Activated gamma-delta T cell treated with anti-CD3 and anti-CD28 coated beads, Interleukin-2, amount 50 U/mL, for 16 hours (primary cell): ENCODE measurements around the gene MYMX.
"Not testable (repeated sequence)": the region's sequence is repeated elsewhere in the genome, so short reads cannot be mapped to it uniquely, and the experiment has no call there.

Experiments used
- DNase-seq: peaks from one replicate; pipeline ENCODE4 v3.0.0-alpha.2; 2020; ENCODE audit warnings: low read depth

MYMX gene

DNA sequence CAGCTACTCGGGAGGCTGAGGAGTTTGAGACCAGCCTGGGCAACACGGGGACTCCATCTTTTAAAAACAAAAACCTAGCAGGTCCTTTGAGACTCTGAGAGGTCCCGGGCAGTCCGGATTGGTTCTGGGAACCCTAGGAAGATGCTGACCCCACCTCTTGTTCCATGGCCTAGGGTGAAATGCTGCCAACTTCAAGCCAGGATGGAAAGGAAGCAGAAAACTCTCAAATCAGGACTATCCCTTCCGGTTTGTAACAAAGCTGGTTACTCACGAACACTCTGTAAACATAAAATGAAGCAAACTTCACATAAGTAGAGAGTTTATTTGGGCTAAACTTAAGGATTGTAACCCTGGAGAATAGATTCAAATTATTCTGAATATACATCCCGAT, 30.1 kb upstream of the MYMX start:
- no peak for DNase-seq

DNA sequence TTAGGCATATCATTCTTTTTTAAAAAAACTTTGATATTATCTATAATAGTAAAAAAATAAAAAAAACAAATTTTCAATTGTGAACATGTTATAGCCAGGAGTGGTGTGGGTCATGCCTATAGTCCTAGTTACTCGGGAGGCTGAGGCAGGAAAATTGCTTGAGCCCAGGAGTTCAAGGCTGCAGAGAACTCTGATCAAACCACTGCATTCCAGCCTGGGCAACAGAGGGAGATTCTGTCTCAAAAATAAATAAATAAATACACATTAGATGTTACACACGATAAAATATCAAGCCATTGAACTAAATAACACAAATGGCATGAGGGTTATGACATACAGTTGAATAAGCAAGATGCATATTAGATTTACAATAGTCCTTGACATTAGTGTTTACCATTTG, 27.9 kb upstream of the MYMX start:
- DNase-seq, result no peak

DNA sequence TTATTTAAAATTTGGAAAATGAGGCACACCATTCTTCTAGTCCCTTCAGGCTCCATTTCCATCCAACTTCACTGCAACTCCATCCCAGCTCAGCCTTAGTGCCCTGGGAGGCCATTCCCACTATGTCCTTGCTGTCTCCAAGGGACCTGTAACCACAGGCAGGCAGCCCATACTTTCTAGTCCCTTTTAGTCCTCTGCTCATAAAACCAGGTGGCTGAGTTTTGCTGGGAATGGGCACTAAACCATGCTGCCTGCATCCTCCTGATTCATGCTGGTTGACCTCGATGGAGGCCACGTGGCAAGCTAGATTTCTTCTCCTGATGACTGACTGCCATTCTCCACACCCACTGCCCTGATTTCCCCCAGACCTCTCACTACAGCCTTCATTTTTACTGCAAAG, 27.5 kb upstream of the MYMX start:
- no peak for DNase-seq

DNA sequence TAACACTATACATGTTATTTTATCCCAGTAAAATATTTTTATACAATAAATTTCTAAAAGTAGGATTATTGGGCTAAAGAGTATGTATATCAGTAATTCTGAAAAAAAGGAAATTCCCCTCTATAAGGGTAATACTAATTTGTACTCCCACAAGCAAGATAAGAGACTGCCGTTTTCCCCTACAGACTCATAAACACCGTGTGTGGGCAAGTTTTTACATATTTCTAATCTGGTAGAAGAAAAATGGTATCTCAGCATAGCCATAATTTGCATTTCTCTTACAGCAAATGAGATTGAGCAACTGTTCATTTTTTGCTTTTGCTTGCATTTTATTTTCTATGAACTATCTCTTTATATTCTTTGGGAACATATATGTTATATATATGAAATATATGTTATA, 26.0 kb upstream of the MYMX start:
- DNase-seq, result no peak

DNA sequence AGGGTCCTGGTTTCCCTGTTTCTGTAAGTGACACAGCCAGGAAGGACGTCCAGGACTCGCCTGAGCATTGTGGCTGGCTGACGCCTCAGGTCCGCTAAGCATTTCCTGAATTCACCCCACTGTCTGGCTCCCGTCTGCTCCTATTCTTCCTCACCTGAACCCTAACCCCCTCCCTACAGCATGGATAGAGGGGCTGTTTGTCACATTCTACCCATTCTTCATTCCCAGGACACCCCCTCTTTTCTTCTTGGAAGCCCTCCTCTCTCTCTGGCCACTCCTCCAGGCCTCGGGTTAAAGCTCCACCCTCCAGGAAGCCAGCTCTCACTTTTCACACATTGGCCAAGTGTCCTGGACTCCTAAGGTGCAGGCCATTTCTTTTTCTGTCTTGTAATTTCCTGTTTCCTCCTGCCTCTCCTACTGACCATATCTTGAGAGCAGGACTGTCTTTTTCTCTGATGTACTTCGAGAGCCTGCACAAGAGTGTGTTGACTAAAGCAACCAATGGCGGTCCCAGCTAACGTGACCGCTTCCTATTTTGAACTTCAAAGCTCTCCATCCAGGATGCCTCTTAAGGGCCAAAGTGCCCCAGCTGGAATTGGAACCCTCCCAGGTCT, 24.2 kb upstream of the MYMX start:
- DNase-seq, result no peak

DNA sequence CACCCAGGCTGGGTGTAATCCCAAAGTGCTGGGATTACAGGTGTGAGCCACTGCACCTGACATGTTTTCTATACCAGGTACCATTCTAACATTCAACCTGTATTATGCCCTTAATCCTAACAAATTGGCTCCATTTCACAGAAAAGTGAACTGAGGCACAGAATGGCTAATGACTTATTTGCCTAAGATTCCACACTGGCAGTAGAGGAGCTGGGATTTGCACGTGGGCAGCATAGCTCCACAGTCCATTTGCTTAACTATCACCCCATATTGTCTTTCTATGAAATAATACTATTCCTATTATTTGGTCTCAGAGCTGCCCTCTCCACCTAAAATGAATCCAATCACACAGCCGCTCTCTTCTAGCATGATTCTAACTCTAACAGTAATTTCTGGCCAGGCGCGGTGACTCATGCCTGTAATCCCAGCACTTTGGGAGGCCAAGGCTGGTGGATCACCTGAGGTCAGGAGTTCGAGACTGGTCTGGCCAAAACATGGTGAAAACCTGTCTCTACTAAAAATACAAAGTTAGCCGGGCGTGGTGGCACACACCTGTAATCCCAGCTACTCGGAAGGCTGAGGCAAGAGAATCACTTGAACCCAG, 23.3 kb upstream of the MYMX start:
- DNase-seq, result no peak

DNA sequence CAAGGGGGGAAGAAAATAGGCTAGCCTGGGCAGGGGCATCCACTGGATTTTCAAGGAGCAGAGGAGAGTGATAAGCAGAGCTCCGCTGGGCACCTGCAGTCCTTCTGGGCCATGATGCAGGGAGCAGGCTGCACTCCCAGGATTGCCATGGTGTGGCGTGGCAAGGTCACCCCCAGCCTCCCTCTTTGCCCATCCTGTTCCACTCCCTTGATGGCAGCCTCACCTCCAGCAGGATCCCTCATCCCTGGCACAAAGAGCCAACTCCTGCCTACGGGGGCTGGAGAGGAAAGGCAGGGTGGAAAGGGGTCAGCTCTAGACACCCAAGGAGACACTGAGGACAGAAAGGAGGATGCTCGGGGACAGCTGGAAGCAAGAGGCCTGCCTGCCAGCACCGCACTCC, 22.4 kb upstream of the MYMX start:
- DNase-seq, result no peak

DNA sequence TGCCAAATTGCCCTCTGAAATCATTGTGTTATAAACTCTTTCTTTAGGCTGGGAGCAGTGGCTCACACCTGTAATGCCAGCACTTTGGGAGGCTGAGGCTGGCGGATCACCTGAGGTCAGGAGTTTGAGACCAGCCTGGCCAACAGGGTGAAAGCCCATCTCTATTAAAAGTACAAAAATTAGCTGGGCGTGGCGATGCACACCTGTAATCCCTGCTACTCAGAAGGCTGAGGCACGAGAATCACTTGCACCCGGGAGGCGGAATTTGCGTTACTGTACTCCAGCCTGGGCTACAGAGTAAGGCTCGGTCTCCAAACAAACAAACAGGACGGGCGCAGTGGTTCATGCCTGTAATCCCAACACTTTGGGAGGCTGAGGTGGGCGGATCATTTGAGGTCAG, 20.4 kb upstream of the MYMX start:
- not testable (repeated sequence) for DNase-seq

DNA sequence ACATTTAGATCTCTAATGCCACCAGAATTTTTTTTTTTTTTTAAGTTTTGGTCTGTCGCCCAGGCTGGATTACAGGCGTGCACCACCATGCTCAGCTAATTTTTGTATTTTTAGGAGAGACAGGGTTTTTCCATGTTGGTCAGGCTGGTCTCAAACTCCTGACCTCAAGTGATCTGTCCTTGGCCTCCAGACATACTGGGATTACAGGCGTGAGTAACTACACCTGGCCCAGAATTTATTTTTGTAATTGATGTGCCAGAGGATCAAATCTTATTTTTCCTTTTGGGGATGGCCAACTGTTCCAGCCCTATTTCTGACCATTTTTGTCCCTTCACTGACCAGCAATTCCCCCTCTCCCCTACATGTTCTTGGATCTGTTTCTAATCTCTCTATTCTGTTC, 18.0 kb upstream of the MYMX start:
- DNase-seq, result no peak

DNA sequence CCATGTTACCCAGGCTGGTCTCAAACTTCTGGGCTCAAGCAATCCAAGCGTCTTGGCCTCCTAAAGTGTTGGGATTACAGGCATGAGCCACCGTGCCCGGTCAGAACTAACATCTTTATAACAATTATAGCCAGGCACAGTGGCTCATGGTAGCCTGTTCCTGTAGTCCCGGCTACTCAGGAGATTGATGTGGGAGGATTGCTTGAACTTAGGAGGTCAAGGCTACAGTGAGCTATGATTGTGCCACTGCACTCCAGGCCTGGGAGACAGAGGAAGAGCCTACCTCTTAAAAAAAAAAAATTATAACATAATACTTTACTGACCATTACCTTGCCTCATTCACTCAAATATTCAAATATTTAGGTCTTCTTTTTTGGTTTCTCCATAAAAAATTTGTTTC, 16.8 kb upstream of the MYMX start:
- no peak for DNase-seq

DNA sequence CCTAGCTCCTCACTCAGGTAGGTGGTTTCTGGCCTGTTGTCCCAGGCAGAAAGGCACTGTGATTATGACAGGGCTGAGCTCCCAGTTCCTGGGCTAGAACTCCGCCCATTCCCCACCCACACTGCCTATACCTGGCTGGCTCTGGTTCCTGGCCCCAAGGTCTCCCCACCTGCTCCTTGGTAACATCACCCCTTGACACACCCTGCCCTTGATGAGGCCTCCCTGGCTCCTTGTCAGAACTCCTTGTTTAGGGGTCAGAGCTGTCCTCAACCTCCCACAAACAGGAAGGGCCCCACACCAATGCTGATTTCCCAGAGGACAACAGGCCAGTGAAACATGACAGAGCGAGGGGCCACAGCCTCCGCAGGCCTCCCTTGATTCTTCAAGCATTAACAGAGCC, 15.5 kb upstream of the MYMX start:
- DNase-seq, result no peak

DNA sequence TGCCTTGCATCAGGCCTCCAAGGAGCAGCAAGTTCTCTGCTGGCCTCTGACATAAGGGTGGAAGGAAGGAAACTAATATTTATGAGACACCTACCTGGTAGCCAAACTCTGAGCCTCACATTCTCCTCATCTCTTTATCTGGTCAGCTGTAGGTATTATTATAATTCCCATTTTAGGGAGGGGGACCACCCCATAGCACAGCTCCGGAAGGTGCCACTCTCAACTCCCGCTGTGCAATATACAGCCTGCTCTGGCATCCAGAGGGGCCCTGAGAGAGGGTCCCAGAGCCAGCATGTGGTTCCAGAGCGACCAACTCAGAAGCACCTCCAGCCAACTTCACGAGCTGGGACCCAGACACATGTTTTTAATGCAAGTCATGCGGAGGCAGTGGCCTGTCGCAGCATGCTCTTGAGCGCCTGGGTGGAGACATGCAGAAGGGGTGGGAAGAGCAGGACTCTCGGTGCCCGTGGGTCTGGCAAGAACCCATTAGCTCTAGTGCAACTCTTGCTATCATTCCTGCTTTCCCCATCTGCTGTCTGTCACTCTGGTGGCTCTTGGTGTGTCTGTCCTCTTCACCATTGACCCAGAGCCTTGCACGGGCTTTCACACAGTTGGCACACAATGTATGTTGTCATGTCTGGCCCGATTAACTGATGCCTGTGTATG, 15.0 kb upstream of the MYMX start:
- no peak for DNase-seq

DNA sequence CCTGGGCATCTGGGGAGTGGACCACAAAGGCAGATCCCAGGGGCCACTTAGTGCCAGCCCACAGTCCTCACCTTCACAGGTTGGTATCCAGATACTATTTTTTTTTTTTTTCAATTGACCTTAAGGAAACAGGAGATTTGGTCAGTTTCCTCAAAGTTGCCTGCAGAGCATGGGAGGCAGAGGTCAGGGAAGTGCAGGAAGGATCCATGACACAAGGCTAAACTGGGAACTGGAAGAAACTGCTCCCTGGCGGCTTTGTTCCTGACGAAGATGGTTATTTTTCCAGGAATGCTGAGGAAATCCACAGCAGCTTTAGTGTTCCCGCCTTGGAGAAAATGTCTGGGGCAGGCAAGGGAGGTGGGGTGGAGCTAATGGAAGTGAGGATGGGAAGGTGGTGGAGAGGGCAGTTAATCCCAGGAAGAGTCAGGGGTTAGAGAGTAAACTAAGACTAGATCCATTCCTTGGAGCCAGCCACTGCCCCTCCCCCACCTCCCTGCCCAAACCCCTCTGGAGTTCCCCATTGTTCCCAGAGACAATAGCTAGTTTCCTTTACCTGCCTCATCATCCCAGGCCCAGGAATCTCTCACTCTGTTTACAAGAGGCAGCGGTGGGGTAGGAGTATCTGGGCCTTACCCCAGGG, 14.3 kb upstream of the MYMX start:
- no peak for DNase-seq

DNA sequence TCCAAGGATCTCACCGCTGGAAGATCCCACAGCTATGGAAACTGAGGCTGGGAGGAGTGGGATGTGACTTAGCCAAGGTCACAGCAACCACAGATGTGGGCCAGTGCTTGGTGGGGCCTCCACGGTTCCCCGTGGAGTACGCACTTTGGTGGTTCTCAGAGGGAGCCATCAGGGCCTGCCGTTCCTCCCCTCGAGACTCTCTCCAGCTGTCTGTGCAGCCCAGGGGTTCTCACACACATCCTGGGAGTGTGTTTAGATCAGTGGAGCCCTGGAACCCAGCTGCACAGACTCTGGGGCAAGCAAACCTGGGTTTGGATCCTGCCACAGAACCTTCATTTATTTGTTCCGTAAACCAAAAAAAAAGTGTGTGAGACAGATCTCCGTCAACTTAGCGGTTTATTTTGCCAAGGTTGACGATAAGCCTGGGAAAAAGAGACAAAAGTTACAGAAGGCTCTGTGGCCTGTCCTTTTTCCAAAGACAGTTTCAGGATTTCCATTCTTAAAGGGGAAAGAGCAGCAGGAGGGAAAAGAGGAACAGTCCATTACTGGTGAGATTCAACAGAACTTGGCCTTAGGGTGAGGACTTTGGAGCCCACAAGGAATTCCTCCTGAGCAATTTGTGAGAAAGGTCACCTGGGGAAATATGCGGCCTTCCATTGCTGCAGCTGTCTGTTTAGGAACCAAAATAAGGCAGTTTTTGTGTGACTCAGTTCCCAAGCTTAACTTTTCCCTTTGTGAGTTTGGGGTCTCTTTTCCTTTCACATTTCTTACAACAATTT, 13.6 kb upstream of the MYMX start:
- no peak for DNase-seq

DNA sequence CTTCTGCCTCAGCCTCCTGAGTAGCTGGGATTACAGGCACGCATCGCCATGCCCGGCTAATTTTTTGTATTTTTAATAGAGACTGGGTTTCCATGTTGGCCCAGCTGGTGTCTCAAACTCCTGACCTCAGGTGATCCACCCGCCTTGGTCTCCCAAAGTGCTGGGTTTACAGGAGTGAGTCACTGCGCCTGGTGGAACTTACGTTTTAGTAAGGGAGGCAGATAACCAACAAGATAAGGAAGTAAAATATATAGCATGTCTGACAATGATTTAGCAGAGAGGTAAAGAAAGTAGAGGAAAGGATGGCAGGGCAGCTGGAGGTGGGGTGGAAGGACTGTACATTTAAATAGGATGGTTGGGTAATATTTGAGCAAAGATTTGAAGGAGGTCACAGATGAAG, 12.8 kb upstream of the MYMX start:
- DNase-seq, result no peak

DNA sequence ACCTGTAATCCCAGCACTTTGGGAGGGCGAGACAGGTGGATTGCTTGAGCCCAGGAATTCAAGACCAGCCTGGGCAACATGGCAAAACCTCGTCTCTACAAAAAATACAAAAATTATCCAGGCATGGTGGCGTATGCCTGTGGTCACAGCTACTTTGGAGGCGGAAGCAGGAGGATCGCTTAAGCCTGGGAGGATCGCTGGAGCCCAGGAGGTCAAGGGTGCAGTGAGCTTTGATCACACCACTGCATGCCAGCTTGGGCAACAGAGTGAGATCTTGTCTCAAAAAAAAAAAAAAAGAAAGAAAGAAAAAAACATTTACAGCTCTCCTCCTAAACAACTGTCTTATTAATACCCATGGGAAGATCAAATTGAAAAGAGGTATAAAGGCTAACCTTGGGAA, 8.8 kb upstream of the MYMX start:
- DNase-seq, result no peak

DNA sequence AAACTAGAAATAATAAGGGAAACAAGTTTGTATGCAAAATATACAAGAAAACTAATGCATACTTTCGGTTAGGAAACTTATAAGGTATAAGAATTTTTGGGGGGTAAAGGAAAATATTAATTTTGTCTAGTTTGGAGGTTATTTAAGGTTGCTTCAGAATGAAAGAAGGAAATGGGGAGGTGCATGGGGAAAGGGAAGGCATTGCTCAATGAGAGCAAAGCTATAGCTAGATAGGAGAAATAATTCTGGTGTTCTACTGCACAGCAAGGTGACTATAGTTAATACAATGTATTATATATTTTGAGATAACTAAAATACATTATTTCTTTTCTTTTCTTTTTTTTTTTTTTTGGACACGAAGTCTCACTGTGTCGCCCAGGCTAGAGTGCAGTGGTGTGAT, 5.4 kb upstream of the MYMX start:
- no peak for DNase-seq

DNA sequence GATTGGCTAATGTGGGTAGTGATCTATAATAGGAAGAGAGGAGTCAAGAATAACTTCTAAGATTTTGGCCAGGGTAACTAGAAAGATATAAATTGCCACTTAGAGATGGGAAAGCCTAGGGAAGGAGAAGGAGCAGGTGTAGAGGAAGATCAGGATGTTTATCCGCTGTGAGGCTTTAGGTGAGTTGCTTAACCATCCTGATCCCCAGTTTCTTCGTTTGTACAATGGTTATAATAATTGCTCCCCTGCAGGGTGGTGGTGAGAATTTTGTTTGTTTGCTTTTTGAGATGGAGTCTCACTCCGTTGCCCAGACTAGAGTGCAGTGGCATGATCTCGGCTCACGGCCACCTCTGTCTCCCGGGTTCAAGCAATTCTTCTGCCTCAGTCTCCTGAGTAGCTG, 2.4 kb upstream of the MYMX start:
- no peak for DNase-seq

DNA sequence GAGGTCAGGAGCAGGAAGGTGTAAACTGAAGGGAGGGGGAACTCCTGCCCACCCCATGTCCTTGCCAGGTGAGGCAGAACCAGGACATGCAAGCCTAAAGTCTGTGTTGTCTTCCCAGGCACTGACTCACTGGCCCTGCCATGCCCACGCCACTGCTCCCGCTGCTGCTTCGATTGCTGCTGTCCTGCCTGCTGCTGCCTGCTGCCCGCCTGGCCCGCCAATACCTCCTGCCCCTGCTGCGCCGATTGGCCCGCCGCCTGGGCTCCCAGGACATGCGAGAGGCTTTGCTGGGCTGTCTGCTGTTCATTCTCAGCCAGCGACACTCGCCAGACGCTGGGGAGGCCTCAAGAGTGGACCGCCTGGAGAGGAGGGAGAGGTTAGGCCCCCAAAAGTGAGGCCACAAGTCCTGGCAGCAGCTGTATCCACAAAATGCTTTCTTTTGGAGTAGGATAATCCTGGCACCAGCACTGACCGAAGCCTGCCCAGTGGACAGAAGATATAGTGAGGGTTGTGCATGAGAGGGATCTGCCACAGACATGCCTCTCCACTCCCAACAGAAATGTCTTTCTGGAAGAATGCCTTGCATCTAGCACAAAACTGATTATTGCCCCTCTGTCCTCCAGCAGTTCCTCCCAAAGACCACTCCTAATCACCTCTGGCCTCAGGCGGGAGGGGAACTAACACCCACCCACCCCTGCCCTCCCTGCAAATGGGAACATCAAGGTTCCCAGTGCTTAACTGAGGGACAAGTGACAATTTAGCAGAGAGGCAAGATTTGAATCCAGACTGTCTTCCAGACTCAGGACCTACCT, 812 bp downstream of the MYMX start:
- DNase-seq, result no peak

DNA sequence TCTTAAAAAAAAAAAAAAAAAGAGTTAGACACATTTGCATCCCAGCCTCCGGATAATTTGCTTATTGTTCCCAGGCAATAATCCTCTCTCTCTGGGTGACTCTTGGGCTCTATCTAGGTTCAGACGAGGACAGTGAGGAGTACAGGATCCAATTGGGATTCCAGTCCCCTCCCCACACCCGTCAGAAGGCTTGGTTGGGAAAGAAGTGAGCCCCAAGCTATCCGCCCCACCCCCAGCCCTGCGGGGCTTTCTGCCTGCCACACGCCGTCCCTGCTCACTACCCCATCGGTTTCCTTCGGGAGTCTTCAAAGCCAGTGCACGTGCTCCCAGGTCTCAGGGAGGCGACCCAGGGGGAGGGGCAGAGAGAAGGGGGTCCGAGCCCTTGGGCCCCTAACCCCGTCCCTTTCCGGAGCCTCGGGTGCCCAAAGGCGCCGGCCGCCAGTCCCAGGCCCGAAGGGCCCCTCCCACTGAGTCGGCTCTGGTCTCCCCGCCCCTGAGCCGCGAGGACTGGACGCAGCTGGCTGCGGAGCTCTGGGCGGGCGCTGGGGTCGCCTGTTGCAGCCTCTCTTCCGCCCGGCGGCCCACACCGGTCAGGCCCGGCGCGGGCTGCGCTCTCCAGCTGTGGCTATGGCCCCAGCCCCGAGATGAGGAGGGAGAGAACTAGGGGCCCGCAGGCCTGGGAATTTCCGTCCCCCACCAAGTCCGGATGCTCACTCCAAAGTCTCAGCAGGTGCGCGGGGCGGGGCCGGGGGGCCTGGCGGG, 2.5 kb downstream of the MYMX start:
- DNase-seq, result no peak
